ENCODE data around the gene SMARCAL1. TPM values are rescaled to one million over a fixed set of nuclear protein-coding genes. Genes with fewer than 3 reads are reported as not detected.
"Not testable (repeated sequence)": the region's sequence is repeated elsewhere in the genome, so short reads cannot be mapped to it uniquely, and the experiment has no call there.

SMARCAL1 gene
- total and polyA plus RNA-seq, 2 of the 4 experiments (the other 2 are of a cell fraction): 13.6 to 21.0 TPM

- H3K56ac ChIP-seq (ENCODE audit: extremely low read depth, insufficient read depth, low read length); H2AK5ac ChIP-seq (ENCODE audit: low read depth, low read length); H3K14ac ChIP-seq (replicated peaks; ENCODE audit: low read depth, low read length); H3K27me3 ChIP-seq (ENCODE audit: control insufficient read depth, insufficient read depth, low read length); H4K5ac ChIP-seq (ENCODE audit: low read depth, low read length); H3K9ac ChIP-seq (ENCODE audit: low read depth, low read length); H3K4ac ChIP-seq (ENCODE audit: low read depth, low read length); H4K91ac ChIP-seq (ENCODE audit: insufficient read depth, low read depth, low read length); H3K4me1 ChIP-seq (ENCODE audit: control insufficient read depth, insufficient read depth, low read length); H3K36me3 ChIP-seq (ENCODE audit: control insufficient read depth, insufficient read depth, low read length); H3K4me2 ChIP-seq (ENCODE audit: low read depth, low read length); H2AFZ ChIP-seq (replicated peaks; ENCODE audit: low read length, poor library complexity); H4K8ac ChIP-seq (ENCODE audit: low read depth in 2 of 2, low read length in 2 of 2); intact Hi-C loops (cut with micrococcal nuclease); DNase-seq; H3K27ac ChIP-seq (ENCODE audit: insufficient read depth, low read length); H3K9me1 ChIP-seq (ENCODE audit: insufficient read depth, low read length); BruUV-seq (replicated peaks); in situ Hi-C loops (cut with MboI; ENCODE audit: low sequenced_read_pairs); H3K23ac ChIP-seq (ENCODE audit: low read depth, low read length); H3K9me3 ChIP-seq (ENCODE audit: control insufficient read depth, insufficient read depth, low read length); H2BK5ac ChIP-seq (ENCODE audit: low read depth, low read length, poor library complexity, severe bottlenecking); POLR2A ChIA-PET (ENCODE audit: unreplicated experiment); dilution Hi-C loops (cut with HindIII; ENCODE audit: low sequenced_read_pairs, unreplicated experiment); H2BK120ac ChIP-seq (ENCODE audit: low read depth, low read length); CTCF ChIA-PET; H4K20me1 ChIP-seq (ENCODE audit: insufficient read depth, low read length); ATAC-seq (ENCODE audit: low read depth); H3K18ac ChIP-seq (ENCODE audit: low read depth, low read length); H3K4me3 ChIP-seq (ENCODE audit: insufficient read depth, low read depth, low read length); H2AK9ac ChIP-seq (replicated peaks; ENCODE audit: low read depth, low read length, poor library complexity); H3K79me1 ChIP-seq (ENCODE audit: low read depth in 1 of 2, low read length in 2 of 2); H2BK15ac ChIP-seq (ENCODE audit: low read depth, low read length); H2BK20ac ChIP-seq (ENCODE audit: low read depth, low read length): not testable (repeated sequence)
- no CpG with 5 or more reads among the region's 2 CpGs for WGBS, 2 experiments (ENCODE audit: extremely low coverage in 2 of 2, insufficient read length in 1 of 2)
Observed at GRCh38 chr2:216384409-216384808, 27.9 kb upstream of the SMARCAL1 start.

Data from IMR-90 (cell line).